ENCODE measurements around the gene HSPBAP1. TPM values are rescaled to one million over a fixed set of nuclear protein-coding genes. Genes with fewer than 3 reads are reported as not detected.

Gene HSPBAP1, protein sequence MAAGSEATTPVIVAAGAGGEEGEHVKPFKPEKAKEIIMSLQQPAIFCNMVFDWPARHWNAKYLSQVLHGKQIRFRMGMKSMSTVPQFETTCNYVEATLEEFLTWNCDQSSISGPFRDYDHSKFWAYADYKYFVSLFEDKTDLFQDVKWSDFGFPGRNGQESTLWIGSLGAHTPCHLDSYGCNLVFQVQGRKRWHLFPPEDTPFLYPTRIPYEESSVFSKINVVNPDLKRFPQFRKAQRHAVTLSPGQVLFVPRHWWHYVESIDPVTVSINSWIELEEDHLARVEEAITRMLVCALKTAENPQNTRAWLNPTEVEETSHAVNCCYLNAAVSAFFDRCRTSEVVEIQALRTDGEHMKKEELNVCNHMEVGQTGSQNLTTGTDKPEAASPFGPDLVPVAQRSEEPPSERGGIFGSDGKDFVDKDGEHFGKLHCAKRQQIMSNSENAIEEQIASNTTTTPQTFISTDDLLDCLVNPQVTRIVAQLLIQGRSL
- total RNA-seq: 12.5 and 16.4 TPM in 2 replicates

GRCh38 chr3:122793568-122794416 lies at the start of gene HSPBAP1:
Gene HSPBAP1, minus strand, starts transcription at chr3:122793831. Its CDS starts 151 bp downstream, at chr3:122793680.

GRCh38 chr3:122794779-122795673 lies 1.4 kb upstream of the HSPBAP1 start, which contains the start of gene SLC49A4:
Gene SLC49A4, plus strand, starts transcription at chr3:122795069. Its CDS starts 124 bp downstream, at chr3:122795193.

Other genes with a start within 250 kb of the HSPBAP1 start
- 6.5 and 24.8 TPM in 2 replicates for gene PARP9, start 229.5 kb downstream of the HSPBAP1 start, total RNA-seq
- gene DTX3L, start 229.5 kb downstream of the HSPBAP1 start, total RNA-seq: 8.2 and 36.9 TPM in 2 replicates
- gene PARP15, start 216.2 kb downstream of the HSPBAP1 start, total RNA-seq: under 0.01 and 0.21 TPM in 2 replicates
- gene PARP14, start 113.0 kb downstream of the HSPBAP1 start, total RNA-seq: 17.8 and 67.0 TPM in 2 replicates
- 33.5 and 46.6 TPM in 2 replicates for gene SLC49A4, start 1.2 kb upstream of the HSPBAP1 start, total RNA-seq
- 0.34 and 3.3 TPM in 2 replicates for gene SEMA5B, start 233.9 kb upstream of the HSPBAP1 start, total RNA-seq